ENCODE data around the gene IRF8.

Gene IRF8

GRCh38 chr16:85934210-85934609 lies 35.2 kb downstream of the IRF8 start:
- H3K9ac ChIP-seq = no peak overlapping the region
- no peak overlapping the region for H2AFZ ChIP-seq
- no peaks in the 10 kb centered on the region for H3K4me1 ChIP-seq
- H3K79me2 ChIP-seq = no peaks in the 10 kb centered on the region
- H3K36me3 ChIP-seq (ENCODE audit: control insufficient read depth, insufficient read depth, low read length) = no peaks in the 10 kb centered on the region
- H3K4me2 ChIP-seq (ENCODE audit: low read length) = no peak overlapping the region
- H3K27ac ChIP-seq = no peak overlapping the region
- H3K9me3 ChIP-seq (ENCODE audit: control insufficient read depth, low read length) = no peaks in the 10 kb centered on the region
- no peak for TF ChIP-seq CTCF (IDR thresholded peaks at IDR 0.05)
- H3K4me3 ChIP-seq (ENCODE audit: low read depth, low read length) = no peak overlapping the region
- peaks cover 5% of the 10 kb centered on the region for H3K27me3 ChIP-seq (ENCODE audit: control insufficient read depth, insufficient read depth, low read length)

- Histone ChIP-seq H3K27me3 (ENCODE audit: control insufficient read depth, insufficient read depth, low read length) (no peaks in the 10 kb centered on the region), H3K79me2 (no peaks in the 10 kb centered on the region), H2AFZ (no peak overlapping the region), H3K9me3 (ENCODE audit: control insufficient read depth, low read length) (no peaks in the 10 kb centered on the region), H3K4me3 (ENCODE audit: low read depth, low read length) (no peak overlapping the region), H3K36me3 (ENCODE audit: control insufficient read depth, insufficient read depth, low read length) (no peaks in the 10 kb centered on the region), H3K27ac (no peak overlapping the region), H3K4me2 (ENCODE audit: low read length) (no peak overlapping the region), H3K4me1 (no peaks in the 10 kb centered on the region), H3K9ac (no peak overlapping the region)
- no peak for TF ChIP-seq CTCF (IDR thresholded peaks at IDR 0.05)
These were observed 36.5 kb downstream of the IRF8 start for GRCh38 chr16:85935391-85935973.

GRCh38 chr16:85935974-85936760 lies 37.2 kb downstream of the IRF8 start:
- Histone ChIP-seq H3K79me2 (no peaks in the 10 kb centered on the region), H3K27ac (no peak overlapping the region), H3K9me3 (ENCODE audit: control insufficient read depth, low read length) (no peaks in the 10 kb centered on the region), H3K4me2 (ENCODE audit: low read length) (no peak overlapping the region), H3K36me3 (ENCODE audit: control insufficient read depth, insufficient read depth, low read length) (no peaks in the 10 kb centered on the region), H3K27me3 (ENCODE audit: control insufficient read depth, insufficient read depth, low read length) (no peaks in the 10 kb centered on the region), H3K9ac (no peak overlapping the region), H2AFZ (no peak overlapping the region), H3K4me3 (ENCODE audit: low read depth, low read length) (no peak overlapping the region), H3K4me1 (no peaks in the 10 kb centered on the region)
- no peak for TF ChIP-seq CTCF (IDR thresholded peaks at IDR 0.05)

GRCh38 chr16:85936816-85937215 lies 37.9 kb downstream of the IRF8 start:
- Histone ChIP-seq H2AFZ (no peak overlapping the region), H3K4me2 (ENCODE audit: low read length) (no peak overlapping the region), H3K36me3 (ENCODE audit: control insufficient read depth, insufficient read depth, low read length) (no peaks in the 10 kb centered on the region), H3K27ac (no peak overlapping the region), H3K4me1 (no peaks in the 10 kb centered on the region), H3K27me3 (ENCODE audit: control insufficient read depth, insufficient read depth, low read length) (no peaks in the 10 kb centered on the region), H3K4me3 (ENCODE audit: low read depth, low read length) (no peak overlapping the region), H3K79me2 (no peaks in the 10 kb centered on the region), H3K9me3 (ENCODE audit: control insufficient read depth, low read length) (no peaks in the 10 kb centered on the region), H3K9ac (no peak overlapping the region)
- no peak for TF ChIP-seq CTCF (IDR thresholded peaks at IDR 0.05)

GRCh38 chr16:85940214-85940613 lies 41.3 kb downstream of the IRF8 start:
- H3K27me3 ChIP-seq (ENCODE audit: control insufficient read depth, insufficient read depth, low read length) = no peaks in the 10 kb centered on the region
- no peak overlapping the region for H3K4me2 ChIP-seq (ENCODE audit: low read length)
- H3K9me3 ChIP-seq (ENCODE audit: control insufficient read depth, low read length) = no peaks in the 10 kb centered on the region
- no peak overlapping the region for H2AFZ ChIP-seq
- H3K9ac ChIP-seq = no peak overlapping the region
- no peak overlapping the region for H3K27ac ChIP-seq
- H3K4me3 ChIP-seq (ENCODE audit: low read depth, low read length) = no peak overlapping the region
- no peaks in the 10 kb centered on the region for H3K4me1 ChIP-seq
- TF ChIP-seq CTCF (IDR thresholded peaks at IDR 0.05) = no peak
- H3K36me3 ChIP-seq (ENCODE audit: control insufficient read depth, insufficient read depth, low read length) = no peaks in the 10 kb centered on the region
- no peaks in the 10 kb centered on the region for H3K79me2 ChIP-seq

All from parathyroid adenoma (tissue), 2 donors.